ENCODE measurements around the gene AFG3L2.

Gene AFG3L2

GRCh38 chr18:12299862-12300261 is 77.2 kb downstream of the AFG3L2 start:
- DNase-seq: no peak

- no peak for DNase-seq
Measured at GRCh38 chr18:12296457-12296856, 80.6 kb downstream of the AFG3L2 start.

GRCh38 chr18:12296087-12296403 is 81.0 kb downstream of the AFG3L2 start:
- DNase-seq: no peak

GRCh38 chr18:12295389-12296086 is 81.5 kb downstream of the AFG3L2 start:
- no peak for DNase-seq

GRCh38 chr18:12293831-12294230 is 83.2 kb downstream of the AFG3L2 start:
- DNase-seq: no peak

GRCh38 chr18:12291690-12292089 is 85.3 kb downstream of the AFG3L2 start:
- no peak for DNase-seq

- DNase-seq: no peak
Measured at GRCh38 chr18:12291161-12291560, 85.9 kb downstream of the AFG3L2 start.

- no peak for DNase-seq
Measured at GRCh38 chr18:12290086-12290485, 86.9 kb downstream of the AFG3L2 start.

- DNase-seq: no peak
Measured at GRCh38 chr18:12288403-12288755, 88.6 kb downstream of the AFG3L2 start.

GRCh38 chr18:12287684-12288402 is 89.2 kb downstream of the AFG3L2 start:
- DNase-seq: no peak

GRCh38 chr18:12287131-12287681 is 89.8 kb downstream of the AFG3L2 start:
- DNase-seq: no peak

GRCh38 chr18:12283666-12284065 is 93.4 kb downstream of the AFG3L2 start:
- DNase-seq: no peak

GRCh38 chr18:12283256-12283655 is 93.8 kb downstream of the AFG3L2 start:
- DNase-seq: no peak

- no peak for DNase-seq
Measured at GRCh38 chr18:12282442-12283039, 94.5 kb downstream of the AFG3L2 start.

GRCh38 chr18:12281861-12282260 is 95.2 kb downstream of the AFG3L2 start:
- DNase-seq: no peak

- no peak for DNase-seq
Measured at GRCh38 chr18:12279781-12280531, 97.1 kb downstream of the AFG3L2 start.
